KMS-11 (cell line): Measurements from ENCODE around the gene LCLAT1.

Experiments
- H2AFZ ChIP-seq: fragments of 200-600 bp; sonication (generic); 2 replicates; pipeline ENCODE4 v1.6.1; 2016; ENCODE audit warnings: antibody characterized with exemption, mixed run types, low read depth
- H3K27ac ChIP-seq: fragments of 200-600 bp; sonication (generic); 2 replicates; pipeline ENCODE4 v1.6.1; 2016; ENCODE audit warnings: mild to moderate bottlenecking, mixed run types
- H3K27me3 ChIP-seq: fragments of 200-600 bp; sonication (generic); 2 replicates; pipeline ENCODE4 v1.6.1; 2017; ENCODE audit warnings: mild to moderate bottlenecking, low read depth, mixed run types, moderate library complexity; ENCODE audit not compliant: insufficient read depth
- H3K36me3 ChIP-seq: fragments of 200-600 bp; sonication (generic); 2 replicates; pipeline ENCODE4 v1.6.1; 2017; ENCODE audit warnings: mild to moderate bottlenecking, mixed run types; ENCODE audit not compliant: insufficient read depth
- H3K4me1 ChIP-seq: fragments of 200-600 bp; sonication (generic); 2 replicates; pipeline ENCODE4 v1.6.1; 2016; ENCODE audit warnings: mild to moderate bottlenecking, low read depth, mixed run types; ENCODE audit not compliant: poor library complexity, severe bottlenecking
- H3K4me2 ChIP-seq: fragments of 200-600 bp; sonication (generic); 2 replicates; pipeline ENCODE4 v1.7.0; 2016; ENCODE audit warnings: mild to moderate bottlenecking, mixed run types
- H3K4me3 ChIP-seq: fragments of 200-600 bp; sonication (generic); IDR thresholded peaks from 2 replicates; pipeline ENCODE4 v1.6.1; 2017; ENCODE audit warnings: low read depth, low read length, mixed read lengths; ENCODE audit not compliant: insufficient read depth
- H3K79me2 ChIP-seq: fragments of 200-600 bp; sonication (generic); 2 replicates; pipeline ENCODE4 v1.6.1; 2016; ENCODE audit warnings: low read depth, mixed run types; ENCODE audit not compliant: insufficient read depth
- H3K9ac ChIP-seq: fragments of 200-600 bp; sonication (generic); 2 replicates; pipeline ENCODE4 v1.6.1; 2016; ENCODE audit warnings: mild to moderate bottlenecking, mixed run types
- H4K20me1 ChIP-seq: fragments of 200-600 bp; sonication (generic); 2 replicates; pipeline ENCODE4 v1.6.1; 2016; ENCODE audit warnings: mild to moderate bottlenecking, mixed run types; ENCODE audit not compliant: insufficient read depth
- CTCF ChIP-seq: fragments of 200-600 bp; sonication (generic); conservative IDR thresholded peaks from 2 replicates; pipeline ENCODE4 v1.6.1; 2017; ENCODE audit warnings: low read depth, mild to moderate bottlenecking, antibody characterized with exemption, low read length, moderate library complexity, mixed read lengths

Gene LCLAT1

GRCh38 chr2:30445266-30445821 lies 1.7 kb upstream of the LCLAT1 start:
- TF ChIP-seq CTCF: no peak
- Histone ChIP-seq H3K27ac (no peak overlapping the region), H3K4me2 (no peak overlapping the region), H3K27me3 (no peaks in the 10 kb centered on the region), H3K4me1 (peaks cover 22% of the 10 kb centered on the region), H4K20me1 (no peaks in the 10 kb centered on the region), H3K79me2 (peaks cover 21% of the 10 kb centered on the region; the same call in 1 of the 2 replicates), H2AFZ (no peak overlapping the region), H3K4me3 (no peak overlapping the region), H3K36me3 (no peaks in the 10 kb centered on the region), H3K9ac (no peak overlapping the region)

- Histone ChIP-seq H3K4me2 (peak overlapping the region; percentile 56), H2AFZ (peak overlapping the region; percentile 90), H3K27ac (peak overlapping the region; percentile 35)
Measured at GRCh38 chr2:30446602-30447148, 371 bp upstream of the LCLAT1 start.

GRCh38 chr2:30448308-30448707 lies 1.3 kb downstream of the LCLAT1 start:
- H3K27ac ChIP-seq: no peak overlapping the region
- H3K4me3 ChIP-seq: no peak overlapping the region
- no peaks in the 10 kb centered on the region for H3K27me3 ChIP-seq
- peak overlapping the region; percentile 56 for H3K4me2 ChIP-seq
- peak overlapping the region; percentile 83; the same call in 1 of the 2 replicates for H3K9ac ChIP-seq
- H3K36me3 ChIP-seq: no peaks in the 10 kb centered on the region
- H2AFZ ChIP-seq: no peak overlapping the region
- no peaks in the 10 kb centered on the region for H4K20me1 ChIP-seq
- H3K79me2 ChIP-seq: peaks cover 31% of the 10 kb centered on the region; the same call in 1 of the 2 replicates
- peaks cover 22% of the 10 kb centered on the region for H3K4me1 ChIP-seq
- TF ChIP-seq CTCF: no peak

More at GRCh38 chr2:30446602-30447148, 371 bp upstream of the LCLAT1 start:
- Histone ChIP-seq H3K9ac (peak overlapping the region; percentile 83), H3K36me3 (no peaks in the 10 kb centered on the region), H3K4me1 (peaks cover 22% of the 10 kb centered on the region), H3K79me2 (peaks cover 21% of the 10 kb centered on the region; the same call in 1 of the 2 replicates), H3K27me3 (no peaks in the 10 kb centered on the region), H3K4me3 (peak overlapping the region; percentile 69), H4K20me1 (no peaks in the 10 kb centered on the region)
- no peak for TF ChIP-seq CTCF

DNA sequence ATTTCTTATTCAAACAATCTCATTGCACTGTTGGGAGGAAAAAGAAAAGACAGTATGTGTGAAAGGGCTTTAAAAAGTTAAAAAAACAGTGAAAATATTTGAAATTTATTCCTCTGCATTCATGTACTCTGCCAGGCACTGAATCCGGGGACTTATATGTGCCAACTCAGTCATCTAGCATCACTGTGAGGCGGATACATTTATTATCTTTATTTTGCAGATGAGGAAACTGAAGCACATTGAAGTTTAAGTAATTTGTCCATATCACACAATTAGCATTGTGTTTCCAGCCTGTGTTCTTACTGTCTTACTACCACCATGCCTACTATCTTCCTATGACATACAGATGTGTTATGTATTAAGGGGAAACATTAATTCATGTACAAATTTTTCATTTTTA lies 1.8 kb downstream of the LCLAT1 start:
- Histone ChIP-seq H3K4me1 (peaks cover 22% of the 10 kb centered on the region), H3K36me3 (no peaks in the 10 kb centered on the region), H3K9ac (no peak overlapping the region), H3K27me3 (no peaks in the 10 kb centered on the region), H4K20me1 (no peaks in the 10 kb centered on the region), H3K4me3 (no peak overlapping the region), H3K4me2 (peak overlapping the region; percentile 56; the same call in 1 of the 2 replicates), H2AFZ (no peak overlapping the region), H3K79me2 (peaks cover 32% of the 10 kb centered on the region; the same call in 1 of the 2 replicates), H3K27ac (no peak overlapping the region)
- TF ChIP-seq CTCF: no peak
